IPS-20b (cell line): ENCODE data around the gene FOXE1.

ENCODE experiments used
- H3K27ac ChIP-seq: one replicate; pipeline ENCODE4 v1.5.1; 2013; ENCODE audit warnings: low read length
- H3K27me3 ChIP-seq: 2 replicates; pipeline ENCODE4 v1.6.1; 2013; ENCODE audit warnings: mild to moderate bottlenecking, low read length, inconsistent platforms; ENCODE audit not compliant: insufficient read depth
- H3K36me3 ChIP-seq: 2 replicates; pipeline ENCODE4 v1.6.1; 2013; ENCODE audit warnings: low read depth, mild to moderate bottlenecking, inconsistent platforms, low read length, moderate library complexity; ENCODE audit not compliant: insufficient read depth
- H3K4me1 ChIP-seq: 2 replicates; pipeline ENCODE4 v1.6.1; 2013; ENCODE audit warnings: mild to moderate bottlenecking, control low read depth, inconsistent platforms, low read length, moderate library complexity; ENCODE audit not compliant: insufficient read depth
- H3K4me3 ChIP-seq: 2 replicates; pipeline ENCODE4 v1.5.1; 2013; ENCODE audit warnings: mild to moderate bottlenecking, low read length, inconsistent platforms
- H3K9ac ChIP-seq: 2 replicates; pipeline ENCODE4 v1.6.1; 2013; ENCODE audit warnings: low read depth, mild to moderate bottlenecking, inconsistent platforms, low read length, moderate library complexity
- H3K9me3 ChIP-seq: 2 replicates; pipeline ENCODE4 v1.6.1; 2013; ENCODE audit warnings: mild to moderate bottlenecking, low read depth, low read length, inconsistent platforms; ENCODE audit not compliant: insufficient read depth

FOXE1 gene

GRCh38 chr9:97830884-97831829, 21.9 kb upstream of the FOXE1 start:
- Histone ChIP-seq H3K4me3 (peak overlapping the region; percentile 55), H3K9me3 (no peaks in the 10 kb centered on the region), H3K9ac (0 out of 2 replicates have a peak overlapping the region, but pooled peaks have one; percentile 12), H3K27me3 (peaks cover 44% of the 10 kb centered on the region), H3K4me1 (peaks cover 15% of the 10 kb centered on the region), H3K36me3 (no peaks in the 10 kb centered on the region), H3K27ac (no peak overlapping the region)

- Histone ChIP-seq H3K36me3 (no peaks in the 10 kb centered on the region), H3K4me3 (peak overlapping the region; percentile 55; the same call in 1 of the 2 replicates)
Measured at GRCh38 chr9:97831843-97832636, 21.0 kb upstream of the FOXE1 start.

GRCh38 chr9:97840521-97840920, 12.5 kb upstream of the FOXE1 start:
- Histone ChIP-seq H3K9me3 (no peaks in the 10 kb centered on the region), H3K9ac (no peak overlapping the region), H3K36me3 (no peaks in the 10 kb centered on the region), H3K4me1 (peaks cover 9% of the 10 kb centered on the region), H3K27me3 (peaks cover 27% of the 10 kb centered on the region), H3K27ac (no peak overlapping the region), H3K4me3 (no peak overlapping the region)

More at GRCh38 chr9:97831843-97832636, 21.0 kb upstream of the FOXE1 start:
- H3K9ac ChIP-seq = no peak overlapping the region
- no peak overlapping the region for H3K27ac ChIP-seq
- H3K9me3 ChIP-seq = no peaks in the 10 kb centered on the region
- H3K27me3 ChIP-seq = peaks cover 36% of the 10 kb centered on the region
- peaks cover 15% of the 10 kb centered on the region for H3K4me1 ChIP-seq

- Histone ChIP-seq H3K36me3 (no peaks in the 10 kb centered on the region), H3K27me3 (peaks cover 51% of the 10 kb centered on the region), H3K27ac (no peak overlapping the region), H3K4me3 (no peak overlapping the region), H3K9me3 (no peaks in the 10 kb centered on the region), H3K9ac (no peak overlapping the region), H3K4me1 (peaks cover 12% of the 10 kb centered on the region)
Measured at GRCh38 chr9:97842960-97843359, 10.1 kb upstream of the FOXE1 start.

GRCh38 chr9:97845130-97845529, 7.9 kb upstream of the FOXE1 start:
- peaks cover under 1% of the 10 kb centered on the region; the same call in 1 of the 2 replicates for H3K9me3 ChIP-seq
- peaks cover 73% of the 10 kb centered on the region for H3K27me3 ChIP-seq
- no peaks in the 10 kb centered on the region for H3K36me3 ChIP-seq
- H3K27ac ChIP-seq = no peak overlapping the region
- H3K9ac ChIP-seq = no peak overlapping the region
- H3K4me1 ChIP-seq = peaks cover 9% of the 10 kb centered on the region
- no peak overlapping the region for H3K4me3 ChIP-seq

- Histone ChIP-seq H3K27ac (no peak overlapping the region), H3K4me3 (no peak overlapping the region), H3K27me3 (peaks cover 79% of the 10 kb centered on the region), H3K9ac (no peak overlapping the region), H3K9me3 (peaks cover 7% of the 10 kb centered on the region; the same call in 1 of the 2 replicates), H3K4me1 (peaks cover 4% of the 10 kb centered on the region; the same call in 1 of the 2 replicates), H3K36me3 (no peaks in the 10 kb centered on the region)
Measured at GRCh38 chr9:97845763-97846162, 7.3 kb upstream of the FOXE1 start.

- Histone ChIP-seq H3K4me3 (no peak overlapping the region), H3K9ac (no peak overlapping the region), H3K27me3 (peaks cover 85% of the 10 kb centered on the region), H3K36me3 (no peaks in the 10 kb centered on the region), H3K9me3 (peaks cover 11% of the 10 kb centered on the region; the same call in 1 of the 2 replicates), H3K27ac (no peak overlapping the region), H3K4me1 (0 out of 2 replicates have a peak, but pooled peaks cover 2% of the 10 kb centered on the region)
Measured at GRCh38 chr9:97846347-97846746, 6.7 kb upstream of the FOXE1 start.

GRCh38 chr9:97847474-97848214, 5.4 kb upstream of the FOXE1 start:
- H3K36me3 ChIP-seq = no peaks in the 10 kb centered on the region
- H3K9me3 ChIP-seq = peaks cover 11% of the 10 kb centered on the region; the same call in 1 of the 2 replicates
- 0 out of 2 replicates have a peak, but pooled peaks cover 2% of the 10 kb centered on the region for H3K4me1 ChIP-seq
- H3K4me3 ChIP-seq = peak overlapping the region; percentile 55
- no peak overlapping the region for H3K27ac ChIP-seq
- no peak overlapping the region for H3K9ac ChIP-seq
- H3K27me3 ChIP-seq = peaks cover 93% of the 10 kb centered on the region

- H3K9me3 ChIP-seq = peaks cover 11% of the 10 kb centered on the region; the same call in 1 of the 2 replicates
- peaks cover 93% of the 10 kb centered on the region for H3K27me3 ChIP-seq
- 0 out of 2 replicates have a peak, but pooled peaks cover 2% of the 10 kb centered on the region for H3K4me1 ChIP-seq
- H3K4me3 ChIP-seq = peak overlapping the region; percentile 55
- H3K36me3 ChIP-seq = no peaks in the 10 kb centered on the region
- H3K9ac ChIP-seq = no peak overlapping the region
- no peak overlapping the region for H3K27ac ChIP-seq
Measured at GRCh38 chr9:97848215-97848479, 4.9 kb upstream of the FOXE1 start.

GRCh38 chr9:97848480-97849237, 4.4 kb upstream of the FOXE1 start:
- Histone ChIP-seq H3K4me3 (peak overlapping the region; percentile 55; the same call in 1 of the 2 replicates), H3K9me3 (peaks cover 11% of the 10 kb centered on the region; the same call in 1 of the 2 replicates), H3K27ac (no peak overlapping the region), H3K27me3 (peaks cover 95% of the 10 kb centered on the region), H3K36me3 (no peaks in the 10 kb centered on the region), H3K4me1 (0 out of 2 replicates have a peak, but pooled peaks cover 2% of the 10 kb centered on the region), H3K9ac (no peak overlapping the region)
